Testis (tissue), 2 donors: ENCODE measurements around the gene RNF186.

Experiments
- CTCF ChIP-seq, 3 experiments: fragments of 450-650 bp in 2 of 3; fragments of 200-600 bp in 1 of 3; sonication (generic) in 1 of 3; IDR thresholded peaks; one replicate each; pipeline ENCODE4 v1.5.1; 2016 to 2019; ENCODE audit warnings: antibody characterized with exemption in 3 of 3, mild to moderate bottlenecking in 2 of 3, moderate library complexity in 1 of 3
- POLR2A ChIP-seq: fragments of 450-650 bp; IDR thresholded peaks from one replicate; pipeline ENCODE4 v1.6.1; 2017; ENCODE audit warnings: antibody characterized with exemption, mild to moderate bottlenecking, moderate library complexity

DNA sequence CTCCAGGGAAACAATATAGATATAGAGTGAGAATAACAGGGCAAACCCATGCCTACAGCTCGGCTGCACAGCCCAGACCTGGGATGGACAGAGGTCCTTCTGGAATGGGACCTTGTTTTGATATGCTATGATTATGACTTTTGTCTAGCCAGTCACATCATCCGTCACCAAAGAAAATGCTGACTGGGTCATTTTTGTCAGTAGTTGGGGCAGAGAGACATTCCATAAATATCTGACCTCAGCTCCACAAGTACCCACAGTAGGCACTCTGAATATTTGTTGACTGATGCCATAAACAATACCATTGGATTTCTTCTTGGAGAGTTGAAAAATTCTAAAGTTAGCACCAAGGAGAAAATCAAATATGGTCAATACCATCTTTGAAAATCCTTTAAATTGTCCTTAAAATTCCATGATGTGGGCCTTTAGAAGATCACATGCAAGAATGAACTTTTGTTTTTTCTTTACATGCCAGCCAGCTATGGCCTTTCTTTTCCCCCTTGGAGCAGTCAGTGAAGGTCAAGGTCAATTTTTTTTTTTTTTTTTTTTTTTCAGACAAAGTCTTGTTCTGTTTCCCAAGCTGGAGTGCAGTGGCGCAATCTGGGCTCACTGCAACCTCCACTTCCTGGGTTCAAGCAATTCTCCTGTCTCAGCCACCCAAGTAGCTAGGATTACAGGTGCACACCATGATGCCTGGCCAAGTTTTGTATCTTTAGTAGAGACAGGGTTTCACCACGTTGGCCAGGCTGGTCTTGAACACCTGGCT lies 22.7 kb downstream of the RNF186 start:
- TF ChIP-seq CTCF (IDR thresholded peaks at IDR 0.05) (no peak), POLR2A (no peak)
